ENCODE measurements around the gene KRTAP5-1.

The KRTAP5-1 gene

GRCh38 chr11:1574238-1574932 lies 10.7 kb downstream of the KRTAP5-1 start:
- TF ChIP-seq CTCF (IDR thresholded peaks at IDR 0.05) = peak; percentile 96

- TF ChIP-seq CTCF (IDR thresholded peaks at IDR 0.05) = no peak
These were observed 11.2 kb downstream of the KRTAP5-1 start for GRCh38 chr11:1573903-1574237.

GRCh38 chr11:1573077-1573902 lies 11.8 kb downstream of the KRTAP5-1 start:
- TF ChIP-seq CTCF (IDR thresholded peaks at IDR 0.05) = no peak

- TF ChIP-seq CTCF (IDR thresholded peaks at IDR 0.05) = no peak
These were observed 12.6 kb downstream of the KRTAP5-1 start, which contains the start of gene DUSP8 for GRCh38 chr11:1572197-1573076. DUSP8 (minus strand) TSS chr11:1572271; CDS start chr11:1565826, 6,445 bp downstream.

- TF ChIP-seq CTCF (IDR thresholded peaks at IDR 0.05) = no peak
These were observed 13.3 kb downstream of the KRTAP5-1 start for GRCh38 chr11:1571760-1572196.

- TF ChIP-seq CTCF (IDR thresholded peaks at IDR 0.05) = no peak
These were observed 14.0 kb downstream of the KRTAP5-1 start for GRCh38 chr11:1570896-1571759.
